Fibroblast of villous mesenchyme (primary cell): ENCODE data around the gene NFKBIE. TPM values are rescaled to one million over a fixed set of nuclear protein-coding genes. Genes with fewer than 3 reads are reported as not detected.

ENCODE experiments used
- DNase-seq: peaks from one replicate; pipeline ENCODE4 v3.0.0-alpha.2; 2010; ENCODE audit warnings: low read depth
- H3K4me3 ChIP-seq: 2 replicates; pipeline ENCODE4 v1.5.1; 2011; ENCODE audit warnings: low read depth, mild to moderate bottlenecking, low read length
- CTCF ChIP-seq: IDR thresholded peaks from 2 replicates; pipeline ENCODE4 v1.5.1; 2012; ENCODE audit warnings: low read depth, mild to moderate bottlenecking, low read length; ENCODE audit not compliant: insufficient read depth
- total RNA-seq: library from RNA; depleted of rRNA; stranded (reverse); fragments of >200 nt; gene quantifications from 2 replicates; pipeline ENCODE4 v1.2.3, GENCODE V29; 2012

The NFKBIE gene
- total RNA-seq, 1 donor, result 17.7 TPM

- DNase-seq, result peak; percentile 66
- peak; percentile 50 for TF ChIP-seq CTCF
- peak within 1 kb of the TSS; percentile 93 for H3K4me3 ChIP-seq
Observed at GRCh38 chr6:44257025-44257752, 8.2 kb downstream of the NFKBIE start, which contains the start of gene SLC35B2. Gene SLC35B2, minus strand, starts transcription at chr6:44257528. Its CDS starts 118 bp downstream, at chr6:44257410.

GRCh38 chr6:44256775-44257024 lies 8.7 kb downstream of the NFKBIE start:
- TF ChIP-seq CTCF, result no peak
- DNase-seq, result no peak
- H3K4me3 ChIP-seq, result peak overlapping the region; percentile 93

- TF ChIP-seq CTCF, result no peak
- H3K4me3 ChIP-seq, result peak overlapping the region; percentile 93
- no peak for DNase-seq
Observed at GRCh38 chr6:44255871-44256774, 9.2 kb downstream of the NFKBIE start.

GRCh38 chr6:44255105-44255808 lies 10.1 kb downstream of the NFKBIE start:
- no peak for DNase-seq
- TF ChIP-seq CTCF, result no peak
- H3K4me3 ChIP-seq, result no peak overlapping the region

GRCh38 chr6:44254191-44255104 lies 10.9 kb downstream of the NFKBIE start:
- H3K4me3 ChIP-seq, result no peak overlapping the region
- DNase-seq, result no peak
- TF ChIP-seq CTCF, result no peak
